ENCODE measurements around the gene TH. TPM values are rescaled to one million over a fixed set of nuclear protein-coding genes. Genes with fewer than 3 reads are reported as not detected.
A peak's percentile ranks its signal among the peaks of the same experiment; 100 is the strongest.

The TH gene
- total and polyA plus RNA-seq, 2 experiments from 2014 or later: 0.34 TPM; not detected in 1

DNA sequence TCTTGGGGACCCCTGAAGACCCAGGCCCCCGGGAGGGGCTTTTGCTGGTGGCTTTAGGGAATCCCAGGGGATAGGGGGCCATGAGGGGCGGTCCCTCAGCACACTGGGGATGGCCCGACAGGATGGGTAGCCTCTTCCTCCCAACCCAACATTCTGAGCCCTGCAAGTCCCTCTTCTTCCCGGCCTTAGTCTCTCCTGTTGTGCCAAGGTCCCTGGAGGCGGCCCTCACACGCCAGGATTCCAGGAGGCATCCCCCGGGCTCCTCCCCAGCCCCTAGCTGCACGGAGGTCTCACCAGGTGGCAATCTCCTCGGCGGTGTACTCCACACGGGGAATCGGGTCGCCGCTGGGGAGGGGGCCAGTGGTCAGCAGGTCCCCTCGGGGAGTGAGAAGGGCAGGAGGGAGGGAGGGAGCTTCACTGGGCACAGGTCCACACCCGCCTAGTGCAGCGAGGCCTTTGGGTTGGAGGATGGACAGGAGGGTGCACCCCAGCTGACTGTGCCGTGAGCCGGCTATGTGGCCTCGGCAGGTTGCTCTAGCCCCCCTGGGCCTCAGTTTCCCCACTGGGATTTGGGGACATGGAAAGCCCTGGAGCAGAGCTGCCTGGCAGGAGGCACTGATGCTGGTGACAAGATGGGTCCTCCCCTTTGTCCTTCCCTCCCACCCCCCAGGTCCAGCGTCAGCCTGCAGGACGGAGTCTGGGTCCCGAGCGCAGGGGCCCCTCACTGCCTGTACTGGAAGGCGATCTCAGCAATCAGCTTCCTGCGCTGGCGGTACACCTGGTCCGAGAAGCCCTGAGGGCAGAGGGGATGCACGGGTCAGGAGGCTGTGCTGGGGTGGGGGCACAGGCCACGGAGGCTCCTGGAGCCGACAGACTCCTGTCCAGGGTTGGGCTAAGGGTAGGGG lies 4.2 kb downstream of the TH start:
- peak overlapping the region; percentile 85; the same call in 1 of the 2 replicates for H2AFZ ChIP-seq
- no peak for DNase-seq (ENCODE audit: low spot score)
- no peaks in the 10 kb centered on the region for H4K20me1 ChIP-seq (replicated peaks; ENCODE audit: insufficient read depth)
- no peaks in the 10 kb centered on the region for H3K79me2 ChIP-seq (replicated peaks; ENCODE audit: insufficient read depth)
- TF ChIP-seq JUNB (IDR thresholded peaks at IDR 0.05; ENCODE audit: unreplicated experiment) (no peak), EZH2 (IDR thresholded peaks at IDR 0.05; ENCODE audit: low read depth, unreplicated experiment) (no peak), ZNF331 (CRISPR knock-in tag; IDR thresholded peaks at IDR 0.05; ENCODE audit: low read depth) (no peak), CREB1 (CRISPR knock-in tag; IDR thresholded peaks at IDR 0.05; ENCODE audit: low read depth) (no peak), STAT1 (IDR thresholded peaks at IDR 0.05; ENCODE audit: unreplicated experiment) (no peak), NANOG (IDR thresholded peaks at IDR 0.05; ENCODE audit: borderline replicate concordance) (no peak), ZNF114 (CRISPR knock-in tag; IDR thresholded peaks at IDR 0.05) (no peak), POLR2AphosphoS5 (IDR thresholded peaks at IDR 0.05; ENCODE audit: low read depth) (no peak), EZH2phosphoT487 (IDR thresholded peaks at IDR 0.05; ENCODE audit: unreplicated experiment) (no peak)
- TF ChIP-seq, protein P1, sequence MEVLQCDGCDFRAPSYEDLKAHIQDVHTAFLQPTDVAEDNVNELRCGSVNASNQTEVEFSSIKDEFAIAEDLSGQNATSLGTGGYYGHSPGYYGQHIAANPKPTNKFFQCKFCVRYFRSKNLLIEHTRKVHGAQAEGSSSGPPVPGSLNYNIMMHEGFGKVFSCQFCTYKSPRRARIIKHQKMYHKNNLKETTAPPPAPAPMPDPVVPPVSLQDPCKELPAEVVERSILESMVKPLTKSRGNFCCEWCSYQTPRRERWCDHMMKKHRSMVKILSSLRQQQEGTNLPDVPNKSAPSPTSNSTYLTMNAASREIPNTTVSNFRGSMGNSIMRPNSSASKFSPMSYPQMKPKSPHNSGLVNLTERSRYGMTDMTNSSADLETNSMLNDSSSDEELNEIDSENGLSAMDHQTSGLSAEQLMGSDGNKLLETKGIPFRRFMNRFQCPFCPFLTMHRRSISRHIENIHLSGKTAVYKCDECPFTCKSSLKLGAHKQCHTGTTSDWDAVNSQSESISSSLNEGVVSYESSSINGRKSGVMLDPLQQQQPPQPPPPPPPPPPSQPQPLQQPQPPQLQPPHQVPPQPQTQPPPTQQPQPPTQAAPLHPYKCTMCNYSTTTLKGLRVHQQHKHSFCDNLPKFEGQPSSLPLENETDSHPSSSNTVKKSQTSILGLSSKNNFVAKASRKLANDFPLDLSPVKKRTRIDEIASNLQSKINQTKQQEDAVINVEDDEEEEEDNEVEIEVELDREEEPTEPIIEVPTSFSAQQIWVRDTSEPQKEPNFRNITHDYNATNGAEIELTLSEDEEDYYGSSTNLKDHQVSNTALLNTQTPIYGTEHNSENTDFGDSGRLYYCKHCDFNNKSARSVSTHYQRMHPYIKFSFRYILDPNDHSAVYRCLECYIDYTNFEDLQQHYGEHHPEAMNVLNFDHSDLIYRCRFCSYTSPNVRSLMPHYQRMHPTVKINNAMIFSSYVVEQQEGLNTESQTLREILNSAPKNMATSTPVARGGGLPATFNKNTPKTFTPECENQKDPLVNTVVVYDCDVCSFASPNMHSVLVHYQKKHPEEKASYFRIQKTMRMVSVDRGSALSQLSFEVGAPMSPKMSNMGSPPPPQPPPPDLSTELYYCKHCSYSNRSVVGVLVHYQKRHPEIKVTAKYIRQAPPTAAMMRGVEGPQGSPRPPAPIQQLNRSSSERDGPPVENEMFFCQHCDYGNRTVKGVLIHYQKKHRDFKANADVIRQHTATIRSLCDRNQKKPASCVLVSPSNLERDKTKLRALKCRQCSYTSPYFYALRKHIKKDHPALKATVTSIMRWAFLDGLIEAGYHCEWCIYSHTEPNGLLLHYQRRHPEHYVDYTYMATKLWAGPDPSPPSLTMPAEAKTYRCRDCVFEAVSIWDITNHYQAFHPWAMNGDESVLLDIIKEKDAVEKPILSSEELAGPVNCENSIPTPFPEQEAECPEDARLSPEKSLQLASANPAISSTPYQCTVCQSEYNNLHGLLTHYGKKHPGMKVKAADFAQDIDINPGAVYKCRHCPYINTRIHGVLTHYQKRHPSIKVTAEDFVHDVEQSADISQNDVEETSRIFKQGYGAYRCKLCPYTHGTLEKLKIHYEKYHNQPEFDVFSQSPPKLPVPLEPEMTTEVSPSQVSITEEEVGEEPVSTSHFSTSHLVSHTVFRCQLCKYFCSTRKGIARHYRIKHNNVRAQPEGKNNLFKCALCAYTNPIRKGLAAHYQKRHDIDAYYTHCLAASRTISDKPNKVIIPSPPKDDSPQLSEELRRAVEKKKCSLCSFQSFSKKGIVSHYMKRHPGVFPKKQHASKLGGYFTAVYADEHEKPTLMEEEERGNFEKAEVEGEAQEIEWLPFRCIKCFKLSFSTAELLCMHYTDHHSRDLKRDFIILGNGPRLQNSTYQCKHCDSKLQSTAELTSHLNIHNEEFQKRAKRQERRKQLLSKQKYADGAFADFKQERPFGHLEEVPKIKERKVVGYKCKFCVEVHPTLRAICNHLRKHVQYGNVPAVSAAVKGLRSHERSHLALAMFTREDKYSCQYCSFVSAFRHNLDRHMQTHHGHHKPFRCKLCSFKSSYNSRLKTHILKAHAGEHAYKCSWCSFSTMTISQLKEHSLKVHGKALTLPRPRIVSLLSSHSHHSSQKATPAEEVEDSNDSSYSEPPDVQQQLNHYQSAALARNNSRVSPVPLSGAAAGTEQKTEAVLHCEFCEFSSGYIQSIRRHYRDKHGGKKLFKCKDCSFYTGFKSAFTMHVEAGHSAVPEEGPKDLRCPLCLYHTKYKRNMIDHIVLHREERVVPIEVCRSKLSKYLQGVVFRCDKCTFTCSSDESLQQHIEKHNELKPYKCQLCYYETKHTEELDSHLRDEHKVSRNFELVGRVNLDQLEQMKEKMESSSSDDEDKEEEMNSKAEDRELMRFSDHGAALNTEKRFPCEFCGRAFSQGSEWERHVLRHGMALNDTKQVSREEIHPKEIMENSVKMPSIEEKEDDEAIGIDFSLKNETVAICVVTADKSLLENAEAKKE (CRISPR knock-in tag; IDR thresholded peaks at IDR 0.05): no peak
- TF ChIP-seq, protein P2, sequence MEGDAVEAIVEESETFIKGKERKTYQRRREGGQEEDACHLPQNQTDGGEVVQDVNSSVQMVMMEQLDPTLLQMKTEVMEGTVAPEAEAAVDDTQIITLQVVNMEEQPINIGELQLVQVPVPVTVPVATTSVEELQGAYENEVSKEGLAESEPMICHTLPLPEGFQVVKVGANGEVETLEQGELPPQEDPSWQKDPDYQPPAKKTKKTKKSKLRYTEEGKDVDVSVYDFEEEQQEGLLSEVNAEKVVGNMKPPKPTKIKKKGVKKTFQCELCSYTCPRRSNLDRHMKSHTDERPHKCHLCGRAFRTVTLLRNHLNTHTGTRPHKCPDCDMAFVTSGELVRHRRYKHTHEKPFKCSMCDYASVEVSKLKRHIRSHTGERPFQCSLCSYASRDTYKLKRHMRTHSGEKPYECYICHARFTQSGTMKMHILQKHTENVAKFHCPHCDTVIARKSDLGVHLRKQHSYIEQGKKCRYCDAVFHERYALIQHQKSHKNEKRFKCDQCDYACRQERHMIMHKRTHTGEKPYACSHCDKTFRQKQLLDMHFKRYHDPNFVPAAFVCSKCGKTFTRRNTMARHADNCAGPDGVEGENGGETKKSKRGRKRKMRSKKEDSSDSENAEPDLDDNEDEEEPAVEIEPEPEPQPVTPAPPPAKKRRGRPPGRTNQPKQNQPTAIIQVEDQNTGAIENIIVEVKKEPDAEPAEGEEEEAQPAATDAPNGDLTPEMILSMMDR (conservative IDR thresholded peaks at IDR 0.05; ENCODE audit: low read depth in 2 of 2): no peak
- TF ChIP-seq, protein P3, sequence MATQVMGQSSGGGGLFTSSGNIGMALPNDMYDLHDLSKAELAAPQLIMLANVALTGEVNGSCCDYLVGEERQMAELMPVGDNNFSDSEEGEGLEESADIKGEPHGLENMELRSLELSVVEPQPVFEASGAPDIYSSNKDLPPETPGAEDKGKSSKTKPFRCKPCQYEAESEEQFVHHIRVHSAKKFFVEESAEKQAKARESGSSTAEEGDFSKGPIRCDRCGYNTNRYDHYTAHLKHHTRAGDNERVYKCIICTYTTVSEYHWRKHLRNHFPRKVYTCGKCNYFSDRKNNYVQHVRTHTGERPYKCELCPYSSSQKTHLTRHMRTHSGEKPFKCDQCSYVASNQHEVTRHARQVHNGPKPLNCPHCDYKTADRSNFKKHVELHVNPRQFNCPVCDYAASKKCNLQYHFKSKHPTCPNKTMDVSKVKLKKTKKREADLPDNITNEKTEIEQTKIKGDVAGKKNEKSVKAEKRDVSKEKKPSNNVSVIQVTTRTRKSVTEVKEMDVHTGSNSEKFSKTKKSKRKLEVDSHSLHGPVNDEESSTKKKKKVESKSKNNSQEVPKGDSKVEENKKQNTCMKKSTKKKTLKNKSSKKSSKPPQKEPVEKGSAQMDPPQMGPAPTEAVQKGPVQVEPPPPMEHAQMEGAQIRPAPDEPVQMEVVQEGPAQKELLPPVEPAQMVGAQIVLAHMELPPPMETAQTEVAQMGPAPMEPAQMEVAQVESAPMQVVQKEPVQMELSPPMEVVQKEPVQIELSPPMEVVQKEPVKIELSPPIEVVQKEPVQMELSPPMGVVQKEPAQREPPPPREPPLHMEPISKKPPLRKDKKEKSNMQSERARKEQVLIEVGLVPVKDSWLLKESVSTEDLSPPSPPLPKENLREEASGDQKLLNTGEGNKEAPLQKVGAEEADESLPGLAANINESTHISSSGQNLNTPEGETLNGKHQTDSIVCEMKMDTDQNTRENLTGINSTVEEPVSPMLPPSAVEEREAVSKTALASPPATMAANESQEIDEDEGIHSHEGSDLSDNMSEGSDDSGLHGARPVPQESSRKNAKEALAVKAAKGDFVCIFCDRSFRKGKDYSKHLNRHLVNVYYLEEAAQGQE (IDR thresholded peaks at IDR 0.05; ENCODE audit: unreplicated experiment): no peak
- TF ChIP-seq, protein P4, sequence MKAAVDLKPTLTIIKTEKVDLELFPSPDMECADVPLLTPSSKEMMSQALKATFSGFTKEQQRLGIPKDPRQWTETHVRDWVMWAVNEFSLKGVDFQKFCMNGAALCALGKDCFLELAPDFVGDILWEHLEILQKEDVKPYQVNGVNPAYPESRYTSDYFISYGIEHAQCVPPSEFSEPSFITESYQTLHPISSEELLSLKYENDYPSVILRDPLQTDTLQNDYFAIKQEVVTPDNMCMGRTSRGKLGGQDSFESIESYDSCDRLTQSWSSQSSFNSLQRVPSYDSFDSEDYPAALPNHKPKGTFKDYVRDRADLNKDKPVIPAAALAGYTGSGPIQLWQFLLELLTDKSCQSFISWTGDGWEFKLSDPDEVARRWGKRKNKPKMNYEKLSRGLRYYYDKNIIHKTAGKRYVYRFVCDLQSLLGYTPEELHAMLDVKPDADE (IDR thresholded peaks at IDR 0.05): no peak
- H3K36me3 Mint-ChIP-seq (ENCODE audit: low read depth): no peaks in the 10 kb centered on the region
- peaks cover 8% of the 10 kb centered on the region for H3K27me3 Mint-ChIP-seq (ENCODE audit: insufficient read depth, low read depth, poor library complexity)
- ATAC-seq: no peak
- H3K27ac ChIP-seq (ENCODE audit: low read depth): no peak overlapping the region
- H3K36me3 ChIP-seq (ENCODE audit: insufficient read depth): no peaks in the 10 kb centered on the region
- no peak overlapping the region for H3K4me3 Mint-ChIP-seq
- H3K27me3 ChIP-seq (ENCODE audit: insufficient read depth): no peaks in the 10 kb centered on the region
- no peaks in the 10 kb centered on the region for H3K9me3 Mint-ChIP-seq
- H3K9me2 ChIP-seq (ENCODE audit: insufficient read depth): no peaks in the 10 kb centered on the region
- no peak overlapping the region for H3K4me2 ChIP-seq
- no peak overlapping the region for H3K4me3 ChIP-seq
- H3K4me1 ChIP-seq (ENCODE audit: insufficient read depth): no peaks in the 10 kb centered on the region
- H3K27ac Mint-ChIP-seq: no peak overlapping the region
- H3K4me1 Mint-ChIP-seq: no peaks in the 10 kb centered on the region
- no peaks in the 10 kb centered on the region for H3F3A ChIP-seq (replicated peaks; ENCODE audit: low read depth)

Data from GM23338 (cell line).